HEK293T (cell line): ENCODE measurements around the gene TCAP.

Experiments
- ARNT ChIP-seq: fragments of 450-650 bp; IDR thresholded peaks from 2 replicates; pipeline ENCODE4 v1.6.1; 2017; ENCODE audit warnings: mild to moderate bottlenecking
- BHLHE40 ChIP-seq: fragments of 450-650 bp; IDR thresholded peaks from 2 replicates; pipeline ENCODE4 v1.6.1; 2016; ENCODE audit warnings: mild to moderate bottlenecking, moderate library complexity, borderline replicate concordance
- FOXA1 ChIP-seq: fragments of 450-650 bp; IDR thresholded peaks from 2 replicates; pipeline ENCODE4 v1.6.1; 2016; ENCODE audit warnings: mild to moderate bottlenecking
- FOXK2 ChIP-seq: fragments of 450-650 bp; IDR thresholded peaks from 2 replicates; pipeline ENCODE4 v1.6.1; 2016; ENCODE audit warnings: mild to moderate bottlenecking
- FOXM1 ChIP-seq: fragments of 450-650 bp; IDR thresholded peaks from 2 replicates; pipeline ENCODE4 v1.6.1; 2017; ENCODE audit warnings: mild to moderate bottlenecking, borderline replicate concordance
- HDGF ChIP-seq: fragments of 450-650 bp; IDR thresholded peaks from 2 replicates; pipeline ENCODE4 v1.6.1; 2017; ENCODE audit warnings: antibody characterized with exemption, borderline replicate concordance
- LEF1 ChIP-seq: fragments of 450-650 bp; IDR thresholded peaks from 2 replicates; pipeline ENCODE4 v1.6.1; 2017; ENCODE audit warnings: mild to moderate bottlenecking, borderline replicate concordance
- NFRKB ChIP-seq: fragments of 450-650 bp; IDR thresholded peaks from 2 replicates; pipeline ENCODE4 v1.6.1; 2016; ENCODE audit warnings: mild to moderate bottlenecking, moderate library complexity
- SP1 ChIP-seq: fragments of 450-650 bp; IDR thresholded peaks from 2 replicates; pipeline ENCODE4 v1.6.1; 2017
- SUZ12 ChIP-seq: fragments of 450-650 bp; IDR thresholded peaks from 2 replicates; pipeline ENCODE4 v1.6.1; 2016; ENCODE audit warnings: mild to moderate bottlenecking
- TARDBP ChIP-seq: fragments of 450-650 bp; IDR thresholded peaks from 2 replicates; pipeline ENCODE4 v1.6.1; 2016

GRCh38 chr17:39704821-39705551, 39.8 kb downstream of the TCAP start:
- TF ChIP-seq FOXA1, result no peak
- TF ChIP-seq HDGF, result no peak
- no peak for TF ChIP-seq FOXM1
- TF ChIP-seq SP1, result no peak
- no peak for TF ChIP-seq LEF1
- no peak for TF ChIP-seq FOXK2
- no peak for TF ChIP-seq SUZ12
- no peak for TF ChIP-seq ARNT
- no peak for TF ChIP-seq BHLHE40
- no peak for TF ChIP-seq TARDBP
- TF ChIP-seq NFRKB, result no peak
